Activated T-helper 9 cell treated with anti-CD3 and anti-CD28 coated beads, Interleukin-2, amount 50 U/mL, for 16 hours (primary cell): ENCODE measurements around the gene TANGO6.
"Not testable (repeated sequence)": the region's sequence is repeated elsewhere in the genome, so short reads cannot be mapped to it uniquely, and the experiment has no call there.

Experiments
- DNase-seq: peaks from one replicate; pipeline ENCODE4 v3.0.0-alpha.2; 2020; ENCODE audit warnings: low read depth

The TANGO6 gene

DNA sequence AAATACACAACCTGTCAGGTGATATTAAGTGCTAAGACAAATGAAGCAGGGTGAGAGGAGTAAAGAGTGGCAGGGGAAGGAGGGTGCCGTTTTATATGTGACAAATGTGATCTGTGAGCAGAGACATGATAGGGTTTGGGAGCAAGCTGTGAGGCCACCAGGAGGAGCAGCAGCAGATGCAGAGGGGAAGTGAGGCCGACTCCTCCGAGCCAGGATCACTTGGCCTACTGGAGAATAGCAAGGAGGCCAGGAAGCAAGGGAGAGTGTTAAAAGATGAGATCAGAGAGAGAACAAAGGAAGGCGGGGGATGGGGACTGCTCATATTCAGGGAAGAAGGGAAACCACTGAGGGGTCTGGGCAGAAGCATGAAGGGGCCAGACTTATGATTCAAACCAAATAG, 129.4 kb downstream of the TANGO6 start:
- no peak for DNase-seq

DNA sequence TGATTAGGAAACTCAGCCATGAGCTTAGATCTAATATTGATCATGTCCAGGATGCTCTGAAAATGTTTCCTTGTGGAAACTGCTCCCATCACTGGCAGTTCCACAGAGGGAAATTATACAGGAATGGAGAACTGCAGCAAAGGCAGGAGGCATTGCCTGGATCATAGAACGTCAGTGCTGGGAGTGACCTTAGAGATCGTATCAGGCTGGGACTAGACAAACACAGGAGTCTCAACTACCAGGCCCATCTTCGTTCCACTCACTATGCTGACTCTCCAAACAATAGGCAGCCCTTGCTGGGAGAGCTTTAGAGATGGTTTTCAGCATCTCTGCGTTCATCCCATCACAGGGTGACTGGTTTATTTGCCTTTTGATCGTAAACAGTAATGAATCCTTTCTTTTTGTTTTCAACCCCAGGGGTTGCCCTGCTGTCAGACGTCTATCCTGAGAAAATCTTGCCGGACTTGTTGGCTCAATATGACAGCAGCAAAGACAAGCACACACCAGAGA, 130.3 kb downstream of the TANGO6 start:
- DNase-seq = no peak

DNA sequence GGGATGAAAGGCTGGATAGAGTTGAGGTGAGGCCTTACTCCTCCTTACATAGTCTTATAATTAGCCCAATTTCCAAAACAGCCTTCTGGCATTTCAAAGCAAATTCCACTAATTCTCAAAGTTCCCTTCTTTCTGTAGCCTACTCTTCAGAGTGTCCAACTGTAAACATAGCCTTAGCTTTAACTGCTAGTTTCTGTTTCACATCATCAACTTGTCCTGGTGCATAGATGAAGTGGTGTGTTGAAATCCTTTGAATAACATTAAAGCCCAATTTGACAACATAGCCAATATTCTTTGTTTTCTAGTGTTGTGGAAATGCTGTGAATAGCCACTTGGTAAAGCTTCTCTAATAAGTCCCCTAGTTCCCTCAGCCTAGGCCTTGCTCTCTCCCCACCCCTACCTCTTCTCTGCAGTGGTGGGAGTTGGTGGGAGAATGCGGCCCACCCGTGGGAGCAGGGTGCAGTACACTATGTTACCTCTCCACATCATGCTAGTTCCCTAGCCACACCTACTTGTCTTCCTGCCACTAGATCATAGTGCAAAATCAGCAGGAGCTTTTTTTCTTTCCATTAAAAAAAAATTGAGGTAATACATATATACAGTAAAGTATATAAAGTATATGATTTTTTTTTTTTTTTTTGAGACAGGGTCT, 135.1 kb downstream of the TANGO6 start:
- no peak for DNase-seq

DNA sequence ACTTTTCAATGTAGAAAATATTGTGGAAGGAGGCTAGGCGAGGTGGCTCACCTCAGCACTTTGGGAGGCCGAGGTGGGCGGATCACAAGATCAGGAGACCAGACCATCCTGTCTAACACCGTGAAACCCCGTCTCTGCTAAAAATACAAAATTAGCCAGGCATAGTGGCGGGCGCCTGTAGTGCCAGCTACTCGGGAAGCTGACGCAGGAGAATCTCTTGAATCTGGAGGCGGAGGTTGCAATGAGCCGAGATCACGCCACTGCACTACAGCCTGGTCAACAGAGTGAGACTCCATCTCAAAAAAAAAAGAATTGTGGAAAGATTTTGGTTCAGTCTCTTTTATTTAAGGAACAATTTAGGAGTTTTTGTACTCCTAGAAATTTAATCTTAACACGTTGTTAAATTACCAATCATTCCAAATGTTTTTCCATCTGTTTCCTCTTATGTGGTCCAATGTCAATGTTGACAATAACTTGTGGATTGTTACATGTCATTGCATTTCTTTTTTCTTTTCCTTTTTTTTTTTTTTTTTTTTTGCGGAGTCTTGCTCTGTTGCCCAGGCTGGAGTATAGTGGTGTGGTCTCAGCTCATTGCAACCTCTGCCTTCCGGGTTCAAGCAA, 137.5 kb downstream of the TANGO6 start:
- DNase-seq = no peak

DNA sequence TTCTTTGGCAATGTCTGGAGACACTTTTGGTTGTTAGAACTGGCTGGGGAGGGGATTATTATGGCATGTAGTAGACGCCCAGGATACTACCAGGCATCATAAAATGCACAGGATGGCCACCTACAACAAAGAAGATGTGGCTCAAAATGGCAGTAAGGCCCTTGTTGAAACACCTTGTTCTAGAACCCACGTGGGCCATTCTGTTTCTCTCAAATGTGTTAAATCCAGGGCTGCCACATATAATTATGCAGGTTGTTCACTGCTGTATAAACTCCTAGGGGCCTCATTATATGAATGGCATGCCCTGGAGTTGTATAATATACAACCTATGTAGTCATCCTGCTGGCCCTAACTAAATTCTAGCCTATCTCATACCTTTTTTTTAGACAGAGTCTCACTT, 138.6 kb downstream of the TANGO6 start:
- DNase-seq = no peak

- no peak for DNase-seq
These were observed 141.1 kb downstream of the TANGO6 start for GRCh38 chr16:68984467-68984866.

DNA sequence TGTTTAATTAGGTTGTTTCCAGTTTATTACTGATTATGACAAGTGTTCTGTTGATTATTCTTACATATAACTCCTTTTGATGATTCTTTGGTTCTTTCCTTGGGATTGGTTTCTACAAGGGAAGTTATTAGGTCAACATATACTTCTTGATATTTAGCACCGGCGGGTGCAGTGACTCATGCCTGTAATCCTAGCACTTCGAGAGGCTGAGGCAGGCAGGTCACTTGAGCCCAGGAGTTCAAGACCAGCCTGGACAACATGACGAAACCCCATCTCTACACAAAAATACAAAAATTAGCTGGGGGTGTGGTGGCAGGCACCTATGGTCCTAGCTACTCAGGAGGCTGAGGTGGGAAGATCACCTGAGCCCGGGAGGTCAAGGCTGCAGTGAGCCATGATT, 141.9 kb downstream of the TANGO6 start:
- DNase-seq = no peak

- DNase-seq = no peak
These were observed 142.5 kb downstream of the TANGO6 start for GRCh38 chr16:68985855-68986254.

- DNase-seq = no peak
These were observed 144.6 kb downstream of the TANGO6 start for GRCh38 chr16:68987734-68988457.

GRCh38 chr16:68990172-68990845, 147.0 kb downstream of the TANGO6 start:
- not testable (repeated sequence) for DNase-seq

- no peak for DNase-seq
These were observed 147.7 kb downstream of the TANGO6 start for GRCh38 chr16:68991075-68991474.

DNA sequence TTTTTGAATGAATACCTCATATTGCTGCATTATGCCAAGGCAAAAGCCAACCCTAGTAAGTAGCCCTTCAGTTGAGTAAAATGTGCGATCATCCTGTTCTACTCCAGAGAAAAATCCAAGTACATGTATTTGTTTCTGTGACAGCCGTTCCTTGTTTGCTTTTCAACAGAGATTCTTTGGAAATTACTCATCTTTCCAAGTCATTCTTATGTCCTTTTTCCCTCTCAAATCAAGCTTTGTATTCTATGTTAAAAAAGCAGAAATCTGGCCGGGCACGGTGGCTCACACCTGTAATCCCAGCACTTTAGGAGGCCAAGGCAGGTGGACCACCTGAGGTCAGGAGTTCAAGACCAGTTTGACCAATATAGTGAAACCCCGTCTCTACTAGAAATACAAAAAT, 149.2 kb downstream of the TANGO6 start:
- no peak for DNase-seq

GRCh38 chr16:68993456-68993855, 150.1 kb downstream of the TANGO6 start:
- no peak for DNase-seq

- no peak for DNase-seq
These were observed 150.6 kb downstream of the TANGO6 start for GRCh38 chr16:68993885-68994284.

- no peak for DNase-seq
These were observed 151.0 kb downstream of the TANGO6 start for GRCh38 chr16:68994324-68994723.

DNA sequence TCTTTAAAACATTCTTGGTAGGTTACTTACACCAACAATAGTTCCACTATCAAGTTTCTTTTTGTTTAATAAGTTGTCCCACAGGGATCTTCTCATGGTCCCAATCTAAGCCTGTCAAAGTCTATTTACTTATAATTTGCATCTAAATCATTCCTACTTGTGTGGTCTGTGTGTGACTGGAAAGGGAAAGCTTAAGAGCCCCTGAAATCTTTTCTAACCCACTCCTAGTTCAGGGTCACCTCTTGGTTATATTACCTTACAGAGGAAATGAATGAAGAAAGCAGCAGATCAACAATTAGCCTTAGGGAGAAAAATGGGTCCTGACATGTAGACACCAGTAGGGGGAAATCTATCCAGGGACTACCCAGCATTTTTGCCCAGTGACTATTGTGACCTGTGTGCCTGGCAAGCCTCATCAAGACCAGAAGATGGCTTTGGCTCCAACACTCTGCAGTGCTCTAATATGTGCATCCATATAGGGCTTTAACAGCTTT, 151.7 kb downstream of the TANGO6 start:
- DNase-seq = no peak

GRCh38 chr16:68997564-68997963, 154.2 kb downstream of the TANGO6 start:
- no peak for DNase-seq

DNA sequence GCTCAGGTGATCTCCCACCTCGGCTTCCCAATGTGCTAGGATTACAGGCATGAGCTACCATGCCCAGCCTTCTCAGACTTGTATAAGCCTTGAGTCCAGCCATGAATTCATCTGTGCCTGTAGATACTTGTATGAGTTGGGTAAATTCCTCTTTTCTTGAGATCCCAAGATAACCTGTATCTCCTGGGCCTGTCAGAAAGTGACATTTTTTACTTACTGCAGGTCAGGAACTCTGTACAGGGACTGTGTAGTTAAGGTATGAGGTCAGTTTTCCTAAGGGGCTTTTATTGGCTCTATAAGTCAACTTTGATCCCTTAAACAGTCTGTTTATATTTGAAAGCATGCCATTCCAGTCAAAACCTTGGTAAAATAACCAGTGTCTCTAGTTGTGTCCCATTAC, 155.8 kb downstream of the TANGO6 start:
- no peak for DNase-seq

DNA sequence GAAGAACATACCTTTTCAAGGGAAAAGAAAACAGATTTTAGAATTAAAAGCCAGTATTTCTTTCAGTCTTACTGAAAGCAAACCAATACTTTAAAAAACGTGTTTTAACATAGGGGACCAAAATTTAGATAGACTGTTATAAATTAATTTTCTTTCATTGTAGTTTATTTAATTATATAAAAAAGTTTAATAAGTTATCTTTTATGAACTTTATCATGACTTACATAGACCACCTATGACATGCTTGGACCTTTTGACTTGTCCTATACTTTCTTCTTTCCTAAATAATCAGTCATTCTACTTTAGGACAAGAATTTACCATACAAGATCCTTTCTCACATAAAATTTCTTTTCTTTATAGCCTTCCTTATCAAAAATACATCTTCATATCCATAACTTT, 160.2 kb downstream of the TANGO6 start:
- DNase-seq = no peak

DNA sequence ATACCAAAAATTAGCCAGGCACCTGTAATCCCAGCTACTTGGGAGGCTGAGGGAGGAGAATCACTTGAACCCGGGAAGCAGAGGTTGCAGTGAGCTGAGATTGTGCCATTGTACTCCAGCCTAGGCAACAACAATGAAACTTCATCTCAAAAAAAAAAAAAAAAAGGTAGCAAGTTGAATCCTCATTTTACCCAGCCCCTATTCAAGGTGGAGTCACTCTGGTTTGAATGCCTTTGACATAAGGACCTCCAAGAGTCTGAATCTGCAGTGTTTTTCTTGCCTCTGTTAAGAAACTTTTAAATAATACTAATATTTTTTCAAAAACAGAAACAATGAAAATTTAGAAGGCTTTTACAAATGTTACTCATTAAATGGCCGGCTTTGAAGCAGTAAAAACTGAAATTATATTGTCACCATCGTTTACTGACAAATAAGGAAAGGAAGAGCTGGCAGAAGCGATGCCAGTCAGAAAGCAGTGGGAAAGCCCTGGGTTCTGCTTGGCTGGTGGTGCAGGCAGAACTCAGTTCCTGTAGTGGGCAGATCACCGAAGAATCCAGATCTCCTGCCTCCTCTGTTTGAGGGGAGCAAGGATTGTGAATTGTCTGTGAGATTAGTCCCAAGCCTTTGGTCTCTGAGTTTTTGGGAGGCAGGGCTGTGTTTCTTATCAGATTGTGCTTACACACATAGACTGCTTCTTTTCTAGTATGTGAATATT, 162.5 kb downstream of the TANGO6 start:
- no peak for DNase-seq

DNA sequence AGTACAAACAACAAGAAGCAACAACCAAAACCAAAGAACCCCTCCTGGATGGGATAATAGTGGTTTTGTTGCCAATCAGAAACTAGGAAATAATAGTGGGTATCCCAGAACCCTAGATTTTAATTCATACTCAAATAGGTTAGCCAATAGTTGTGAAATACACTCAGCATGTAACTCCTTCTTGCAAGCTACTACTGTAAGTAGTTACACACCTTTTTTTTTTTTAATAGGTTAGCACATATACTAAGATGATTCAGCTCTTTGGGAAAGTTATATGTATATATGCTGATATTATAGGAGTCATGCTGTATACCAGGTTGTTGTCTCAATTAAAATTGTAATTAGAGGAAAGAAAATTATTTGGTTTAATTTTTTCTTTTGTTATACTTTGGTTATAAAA, 169.6 kb downstream of the TANGO6 start:
- DNase-seq = no peak

- no peak for DNase-seq
These were observed 170.7 kb downstream of the TANGO6 start for GRCh38 chr16:69013991-69014390.
